ENCODE measurements around the gene GPR61.

- TF ChIP-seq, protein P1, sequence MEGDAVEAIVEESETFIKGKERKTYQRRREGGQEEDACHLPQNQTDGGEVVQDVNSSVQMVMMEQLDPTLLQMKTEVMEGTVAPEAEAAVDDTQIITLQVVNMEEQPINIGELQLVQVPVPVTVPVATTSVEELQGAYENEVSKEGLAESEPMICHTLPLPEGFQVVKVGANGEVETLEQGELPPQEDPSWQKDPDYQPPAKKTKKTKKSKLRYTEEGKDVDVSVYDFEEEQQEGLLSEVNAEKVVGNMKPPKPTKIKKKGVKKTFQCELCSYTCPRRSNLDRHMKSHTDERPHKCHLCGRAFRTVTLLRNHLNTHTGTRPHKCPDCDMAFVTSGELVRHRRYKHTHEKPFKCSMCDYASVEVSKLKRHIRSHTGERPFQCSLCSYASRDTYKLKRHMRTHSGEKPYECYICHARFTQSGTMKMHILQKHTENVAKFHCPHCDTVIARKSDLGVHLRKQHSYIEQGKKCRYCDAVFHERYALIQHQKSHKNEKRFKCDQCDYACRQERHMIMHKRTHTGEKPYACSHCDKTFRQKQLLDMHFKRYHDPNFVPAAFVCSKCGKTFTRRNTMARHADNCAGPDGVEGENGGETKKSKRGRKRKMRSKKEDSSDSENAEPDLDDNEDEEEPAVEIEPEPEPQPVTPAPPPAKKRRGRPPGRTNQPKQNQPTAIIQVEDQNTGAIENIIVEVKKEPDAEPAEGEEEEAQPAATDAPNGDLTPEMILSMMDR (conservative IDR thresholded peaks at IDR 0.05; ENCODE audit: low read depth, low read length) = no peak
- no peak for TF ChIP-seq EZH2 (IDR thresholded peaks at IDR 0.05; ENCODE audit: low read length, unreplicated experiment)
These were observed 28.4 kb downstream of the GPR61 start for GRCh38 chr1:109567877-109568672.

Data from PC-3 (cell line).